Ascending aorta (tissue), 2 donors: ENCODE data around the gene MOB3A. TPM values are rescaled to one million over a fixed set of nuclear protein-coding genes. Genes with fewer than 3 reads are reported as not detected.
"Not testable (repeated sequence)": the region's sequence is repeated elsewhere in the genome, so short reads cannot be mapped to it uniquely, and the experiment has no call there.

Experiments used
- DNase-seq, 2 donors: peaks; one replicate each; pipeline ENCODE4 v3.0.0-alpha.2; 2019; ENCODE audit warnings: low spot score in 2 of 2
- H3K27ac ChIP-seq, 2 donors: fragments of 200-600 bp; sonication (generic); one replicate each; pipeline ENCODE4 v1.5.1; 2016 to 2017; ENCODE audit warnings: mild to moderate bottlenecking in 1 of 2
- H3K27me3 ChIP-seq: fragments of 200-600 bp; sonication (generic); one replicate; pipeline ENCODE4 v1.5.1; 2017
- H3K36me3 ChIP-seq, 2 donors: fragments of 200-600 bp; sonication (generic); one replicate each; pipeline ENCODE4 v1.5.1; 2016
- H3K4me1 ChIP-seq, 2 donors: fragments of 200-600 bp; sonication (generic); one replicate each; pipeline ENCODE4 v1.5.1; 2016 to 2017; ENCODE audit warnings: mild to moderate bottlenecking in 1 of 2
- H3K4me3 ChIP-seq, 2 donors: fragments of 200-600 bp; sonication (generic); one replicate each; pipeline ENCODE4 v1.5.1; 2016 to 2017; ENCODE audit warnings: mild to moderate bottlenecking in 1 of 2
- H3K9me3 ChIP-seq, 2 donors: fragments of 200-600 bp; sonication (generic); one replicate each; pipeline ENCODE4 v1.5.1; 2016
- CTCF ChIP-seq, 3 experiments: fragments of 200-600 bp in 2 of 3; fragments of 450-650 bp in 1 of 3; sonication (generic) in 2 of 3; IDR thresholded peaks; one replicate each; pipeline ENCODE4 v1.5.1; 2016 to 2019; ENCODE audit warnings: antibody characterized with exemption in 3 of 3, mild to moderate bottlenecking in 1 of 3, moderate library complexity in 1 of 3
- intact Hi-C: fragments of 100-400 bp; cut with DNase I; formaldehyde crosslinking; loops from one replicate; pipeline ENCODE4 v1.15.1; 2023
- total RNA-seq: library from RNA; depleted of rRNA; stranded (reverse); fragments of >200 nt; gene quantifications from one replicate; pipeline ENCODE4 v1.1.0, GENCODE V29; 2016

Gene MOB3A
- total RNA-seq, 1 donor from 2014 or later = 44.4 TPM

DNA sequence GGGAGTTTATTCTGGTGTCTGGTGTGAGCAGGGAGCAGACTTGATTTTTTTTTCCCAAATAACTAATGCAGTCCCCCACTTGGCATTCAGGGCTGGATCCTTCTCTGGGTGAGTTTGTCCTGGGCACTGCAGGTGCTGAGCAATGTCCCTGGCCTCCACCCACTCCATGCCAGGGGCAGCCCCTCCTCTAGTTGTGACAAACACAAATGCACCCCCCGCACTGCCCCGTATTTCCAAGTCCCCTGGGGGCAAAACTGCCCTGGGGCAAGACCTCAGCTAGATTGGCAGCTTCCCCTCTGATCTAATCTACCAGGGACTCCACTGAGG lies 6.4 kb downstream of the MOB3A start:
- intact Hi-C loops = no loop called here

DNA sequence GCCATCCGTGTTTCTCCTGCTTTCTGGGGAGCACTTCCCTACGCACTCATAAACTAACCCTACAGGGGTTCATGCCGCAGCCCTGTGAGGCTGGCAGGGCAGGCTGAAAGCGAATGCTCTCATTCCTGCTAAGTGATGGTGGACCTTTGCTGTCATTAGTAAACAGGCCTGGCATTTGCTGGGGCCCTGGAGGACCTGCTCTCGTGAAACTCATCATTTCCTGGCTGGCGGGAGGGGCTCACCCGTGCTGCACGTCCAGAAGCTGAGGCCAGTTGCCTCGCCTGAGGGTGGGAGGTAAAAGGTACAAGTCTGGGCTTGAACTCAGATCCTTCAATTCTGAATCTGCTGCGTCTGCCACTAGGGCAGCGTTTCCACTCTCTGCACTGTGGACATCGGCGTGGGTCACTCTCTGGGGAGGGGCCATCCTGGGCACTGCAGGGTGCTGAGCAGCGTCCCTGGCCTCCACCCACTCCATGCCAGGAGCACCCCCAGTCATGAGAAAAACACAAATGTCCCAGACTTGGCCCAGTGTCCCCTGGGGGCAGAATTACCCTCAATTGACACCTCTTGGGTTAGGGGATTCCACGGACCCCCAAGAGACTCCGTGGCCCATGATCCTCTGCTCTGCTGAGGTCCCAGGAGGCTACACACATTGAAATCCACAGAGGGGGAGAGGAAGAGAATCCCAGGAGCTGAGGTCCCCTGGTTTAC lies 7.0 kb downstream of the MOB3A start:
- Histone ChIP-seq H3K4me3 (no peak overlapping the region), H3K9me3 (no peaks in the 10 kb centered on the region), H3K36me3 (peaks cover 4% of the 10 kb centered on the region in 2 donors), H3K27ac (peak overlapping the region; percentile 48 to 67), H3K27me3 (no peaks in the 10 kb centered on the region), H3K4me1 (peaks cover 7 to 22% of the 10 kb centered on the region in 2 donors)
- intact Hi-C loops = no loop called here
- TF ChIP-seq CTCF (IDR thresholded peaks at IDR 0.05) = no peak
- no peak for DNase-seq

More for the DNA sequence above, 6.4 kb downstream of the MOB3A start:
- DNase-seq = no peak
- H3K9me3 ChIP-seq = no peaks in the 10 kb centered on the region
- peaks cover 7 to 22% of the 10 kb centered on the region in 2 donors for H3K4me1 ChIP-seq
- peak overlapping the region; percentile 48 to 67 for H3K27ac ChIP-seq
- H3K36me3 ChIP-seq = peaks cover 0 to 4% of the 10 kb centered on the region in 2 donors
- H3K27me3 ChIP-seq = no peaks in the 10 kb centered on the region
- peak overlapping the region in 1 of 2 donors; percentile 3 for H3K4me3 ChIP-seq
- TF ChIP-seq CTCF (IDR thresholded peaks at IDR 0.05) = no peak

DNA sequence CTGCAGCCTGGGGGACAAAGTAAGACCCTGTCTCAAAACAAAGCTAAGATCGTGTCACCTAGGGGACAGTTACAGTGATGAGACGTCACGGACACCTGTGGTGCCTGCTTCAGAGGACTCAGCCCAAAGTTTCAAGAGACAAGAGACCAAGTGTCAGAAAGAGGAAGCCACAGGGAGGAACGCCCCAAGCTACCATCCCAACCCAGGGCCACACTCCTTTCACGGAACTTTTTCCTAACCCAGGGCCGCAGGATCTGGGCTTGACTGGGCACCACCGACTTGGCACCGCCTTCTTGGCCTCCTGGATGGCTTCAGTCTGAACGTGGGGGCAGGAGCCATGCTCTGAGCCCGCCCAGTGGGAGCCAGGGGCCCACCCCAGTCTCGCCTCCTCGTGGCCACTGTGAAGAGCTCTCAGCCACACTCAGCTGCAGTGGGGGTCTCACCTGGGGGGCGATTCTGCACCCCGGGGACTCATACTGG lies 8.5 kb downstream of the MOB3A start:
- Histone ChIP-seq H3K9me3 (no peaks in the 10 kb centered on the region), H3K4me3 (no peak overlapping the region), H3K27me3 (no peaks in the 10 kb centered on the region), H3K27ac (no peak overlapping the region), H3K4me1 (peaks cover 7 to 22% of the 10 kb centered on the region in 2 donors), H3K36me3 (peaks cover 15 to 17% of the 10 kb centered on the region in 2 donors)
- no peak for TF ChIP-seq CTCF (IDR thresholded peaks at IDR 0.05)
- no peak for DNase-seq
- intact Hi-C loops = no loop called here

DNA sequence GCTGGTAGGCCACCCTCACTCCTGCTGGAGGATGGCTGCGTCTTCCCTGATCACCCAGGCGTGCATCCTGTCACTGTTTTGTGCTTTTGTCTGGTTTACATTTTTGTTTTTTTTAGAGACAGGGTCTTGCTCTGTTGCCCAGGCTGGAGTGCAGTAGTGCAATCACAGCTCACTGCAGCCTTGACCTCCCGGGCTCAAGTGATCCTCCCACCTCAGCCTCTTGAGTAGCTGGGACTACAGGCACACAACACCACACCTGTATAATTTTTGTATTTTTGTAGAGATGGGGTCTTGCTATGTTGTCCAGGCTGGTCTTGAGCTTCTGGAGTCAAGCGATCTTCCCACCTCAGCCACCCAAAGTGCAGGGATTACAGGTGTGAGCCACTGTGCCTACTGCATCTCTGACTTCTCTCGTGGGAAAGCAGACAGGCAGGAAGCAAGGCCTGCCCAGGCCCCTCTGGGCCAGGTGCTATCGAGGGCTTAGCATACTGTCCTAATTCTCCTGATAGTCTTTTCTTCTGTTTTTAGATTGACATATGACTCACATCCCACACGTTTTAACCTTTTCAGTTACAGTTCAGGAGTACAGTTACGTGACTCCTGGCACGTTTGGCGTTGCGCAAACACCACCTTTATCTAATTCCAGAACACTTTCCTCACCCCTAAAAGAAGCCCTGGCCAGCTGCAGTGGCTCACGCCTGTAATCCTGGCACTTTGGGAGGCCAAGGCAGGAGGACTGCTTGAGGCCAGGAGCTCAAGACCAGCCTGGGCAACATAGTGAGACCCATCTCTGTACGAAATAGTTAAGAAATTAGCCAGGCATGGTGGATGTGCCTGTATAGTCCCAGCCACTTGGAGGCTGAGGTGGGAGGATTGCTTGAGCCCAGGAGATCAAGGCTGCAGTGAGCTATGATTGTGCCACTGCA lies 9.2 kb downstream of the MOB3A start:
- H3K36me3 ChIP-seq = peaks cover 15 to 17% of the 10 kb centered on the region in 2 donors
- H3K27me3 ChIP-seq, intact Hi-C loops, H3K4me3 ChIP-seq, H3K9me3 ChIP-seq, DNase-seq, H3K27ac ChIP-seq: not testable (repeated sequence)
- peaks cover 4 to 22% of the 10 kb centered on the region in 2 donors for H3K4me1 ChIP-seq

GRCh38 chr19:2084993-2085720 lies 11.0 kb downstream of the MOB3A start:
- Histone ChIP-seq H3K27me3 (no peaks in the 10 kb centered on the region), H3K4me1 (peaks cover 0 to 5% of the 10 kb centered on the region in 2 donors), H3K36me3 (peaks cover 19 to 26% of the 10 kb centered on the region in 2 donors), H3K9me3 (no peaks in the 10 kb centered on the region), H3K27ac (peak overlapping the region; percentile 27 to 36), H3K4me3 (no peak overlapping the region)
- TF ChIP-seq CTCF (IDR thresholded peaks at IDR 0.05) = no peak
- peak; percentile 56 to 87 for DNase-seq
- intact Hi-C loops = no loop called here
